Mammary epithelial cell (primary cell): ENCODE measurements around the gene RUNX1.

Source experiments
- EZH2 ChIP-seq: IDR thresholded peaks from 2 replicates; pipeline ENCODE4 v1.6.1; 2012; ENCODE audit warnings: low read length, inconsistent platforms, borderline replicate concordance
- TF ChIP-seq, protein P1 (sequence below), 2 donors: IDR thresholded peaks in 1 of 2; conservative IDR thresholded peaks in 1 of 2; 2 replicates each; pipeline ENCODE4 v1.5.1; 2011 to 2012; ENCODE audit warnings: inconsistent platforms in 2 of 2, low read length in 2 of 2, mild to moderate bottlenecking in 2 of 2, control low read depth in 1 of 2, low read depth in 1 of 2; ENCODE audit not compliant: insufficient read depth in 1 of 2; ENCODE audit errors: extremely low read depth in 1 of 2

DNA sequence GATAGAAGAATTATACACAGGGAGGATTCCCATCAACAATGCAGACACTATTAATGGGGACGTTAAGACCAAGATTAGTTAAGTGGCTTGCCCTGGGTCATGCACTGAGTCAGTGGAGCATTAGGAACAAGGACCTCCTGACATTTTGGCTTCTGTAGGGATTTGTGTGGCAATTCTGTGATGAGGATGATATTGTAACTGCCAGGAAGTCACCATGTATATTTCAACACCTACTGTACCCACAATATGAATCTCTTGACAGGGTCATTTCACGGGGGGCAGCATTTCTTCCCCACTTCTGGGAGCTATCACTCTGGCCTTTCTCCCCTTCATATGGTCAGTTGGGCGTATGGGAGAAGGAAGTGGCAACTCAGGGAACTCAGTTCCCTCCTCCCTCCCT is 134.9 kb downstream of the RUNX1 start:
- TF ChIP-seq, protein P1, sequence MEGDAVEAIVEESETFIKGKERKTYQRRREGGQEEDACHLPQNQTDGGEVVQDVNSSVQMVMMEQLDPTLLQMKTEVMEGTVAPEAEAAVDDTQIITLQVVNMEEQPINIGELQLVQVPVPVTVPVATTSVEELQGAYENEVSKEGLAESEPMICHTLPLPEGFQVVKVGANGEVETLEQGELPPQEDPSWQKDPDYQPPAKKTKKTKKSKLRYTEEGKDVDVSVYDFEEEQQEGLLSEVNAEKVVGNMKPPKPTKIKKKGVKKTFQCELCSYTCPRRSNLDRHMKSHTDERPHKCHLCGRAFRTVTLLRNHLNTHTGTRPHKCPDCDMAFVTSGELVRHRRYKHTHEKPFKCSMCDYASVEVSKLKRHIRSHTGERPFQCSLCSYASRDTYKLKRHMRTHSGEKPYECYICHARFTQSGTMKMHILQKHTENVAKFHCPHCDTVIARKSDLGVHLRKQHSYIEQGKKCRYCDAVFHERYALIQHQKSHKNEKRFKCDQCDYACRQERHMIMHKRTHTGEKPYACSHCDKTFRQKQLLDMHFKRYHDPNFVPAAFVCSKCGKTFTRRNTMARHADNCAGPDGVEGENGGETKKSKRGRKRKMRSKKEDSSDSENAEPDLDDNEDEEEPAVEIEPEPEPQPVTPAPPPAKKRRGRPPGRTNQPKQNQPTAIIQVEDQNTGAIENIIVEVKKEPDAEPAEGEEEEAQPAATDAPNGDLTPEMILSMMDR (conservative IDR thresholded peaks at IDR 0.05 in 1 of 2, IDR thresholded peaks at IDR 0.05 in 1 of 2; ENCODE audit: extremely low read depth in 1 of 2, insufficient read depth in 1 of 2, low read depth in 1 of 2, low read length in 2 of 2): no peak
- TF ChIP-seq EZH2: no peak
